PC-3 (cell line): ENCODE results near the gene FRAT2. TPM values are rescaled to one million over a fixed set of nuclear protein-coding genes. Genes with fewer than 3 reads are reported as not detected.

Source experiments
- ATAC-seq: fragments of 200-7000 bp; cut with Tn5 transposase; 2 replicates; pipeline ENCODE4 v1.9.1; 2020; ENCODE audit warnings: mild to moderate bottlenecking, moderate library complexity
- BruUV-seq: library from RNA; stranded (reverse); fragments of 400-500 nt; replicated peaks from 2 replicates; lab custom pipeline; 2021; lab: Mats Ljungman, UMichigan
- CTCF ChIA-PET: fragments of 300-600 bp; sonication (Branson Sonifier 250); formaldehyde crosslinking; loops from one replicate; lab custom pipeline; 2022; ENCODE audit warnings: antibody characterized with exemption; lab: Charles Lee
- POLR2A ChIA-PET: fragments of 300-600 bp; sonication (Branson Sonifier 250); formaldehyde crosslinking; loops from one replicate; lab custom pipeline; 2022; ENCODE audit warnings: antibody characterized with exemption; ENCODE audit not compliant: unreplicated experiment; lab: Charles Lee
- DNase-seq: peaks from one replicate; pipeline ENCODE4 v3.0.0-alpha.2; 2015
- H2AFZ ChIP-seq: fragments of 300-600 bp; sonication (generic); 2 replicates; pipeline ENCODE4 v1.6.0; 2016; ENCODE audit warnings: antibody characterized with exemption, low read length
- H3F3A ChIP-seq: fragments of 300-600 bp; sonication (generic); one replicate; pipeline ENCODE4 v1.6.0; 2017; ENCODE audit warnings: antibody characterized with exemption, low read length, control low read depth, mild to moderate bottlenecking; ENCODE audit not compliant: unreplicated experiment
- H3K27ac ChIP-seq: fragments of 300-600 bp; sonication (generic); 2 replicates; pipeline ENCODE4 v1.5.1; 2016; ENCODE audit warnings: mild to moderate bottlenecking, low read length
- H3K27me3 ChIP-seq: fragments of 300-600 bp; sonication (generic); 2 replicates; pipeline ENCODE4 v1.6.1; 2016; ENCODE audit warnings: low read length, mixed read lengths
- H3K36me3 ChIP-seq: fragments of 300-600 bp; sonication (generic); 2 replicates; pipeline ENCODE4 v1.6.1; 2016; ENCODE audit warnings: low read depth, mixed run types, low read length, mixed read lengths
- H3K4me1 ChIP-seq: fragments of 300-600 bp; sonication (generic); 2 replicates; pipeline ENCODE4 v1.5.1; 2016; ENCODE audit warnings: low read length; ENCODE audit not compliant: insufficient read depth
- H3K4me2 ChIP-seq: fragments of 300-600 bp; sonication (generic); 2 replicates; pipeline ENCODE4 v1.6.0; 2016; ENCODE audit warnings: low read length
- H3K4me3 ChIP-seq: fragments of 300-600 bp; sonication (generic); 2 replicates; pipeline ENCODE4 v1.5.1; 2016; ENCODE audit warnings: mild to moderate bottlenecking, low read length, mixed read lengths
- H3K79me2 ChIP-seq: fragments of 300-600 bp; sonication (generic); 2 replicates; pipeline ENCODE4 v1.6.1; 2017; ENCODE audit warnings: low read length, mixed read lengths
- H3K9ac ChIP-seq: fragments of 300-600 bp; sonication (generic); 2 replicates; pipeline ENCODE4 v1.6.0; 2016; ENCODE audit warnings: mild to moderate bottlenecking, low read length
- H3K9me2 ChIP-seq: fragments of 300-600 bp; sonication (generic); replicated peaks from 2 replicates; pipeline ENCODE4 v1.6.1; 2016; ENCODE audit warnings: mixed run types, low read length, mixed read lengths
- H3K9me3 ChIP-seq: fragments of 300-600 bp; sonication (generic); 2 replicates; pipeline ENCODE4 v1.6.1; 2016; ENCODE audit warnings: low read length, mixed read lengths
- H4K20me1 ChIP-seq: fragments of 300-600 bp; sonication (generic); 2 replicates; pipeline ENCODE4 v1.6.1; 2016; ENCODE audit warnings: low read length, mixed read lengths
- CTCF ChIP-seq: fragments of 300-600 bp; sonication (generic); conservative IDR thresholded peaks from 2 replicates; pipeline ENCODE4 v1.5.1; 2017; ENCODE audit warnings: antibody characterized with exemption, low read depth, mild to moderate bottlenecking, low read length
- EZH2 ChIP-seq: fragments of 300-600 bp; sonication (generic); IDR thresholded peaks from one replicate; pipeline ENCODE4 v1.6.1; 2017; ENCODE audit warnings: antibody characterized with exemption, mild to moderate bottlenecking, low read length; ENCODE audit not compliant: unreplicated experiment
- EZH2phosphoT487 ChIP-seq: fragments of 300-600 bp; sonication (generic); IDR thresholded peaks from 2 replicates; pipeline ENCODE4 v1.6.1; 2018; ENCODE audit warnings: mild to moderate bottlenecking, antibody characterized with exemption, low read length, borderline replicate concordance
- intact Hi-C: fragments of 100-400 bp; cut with micrococcal nuclease; formaldehyde crosslinking; loops from 2 replicates; pipeline ENCODE4 v1.9.0; 2023
- total RNA-seq: library from RNA; depleted of rRNA; stranded (reverse); fragments of >200 nt; gene quantifications from 2 replicates; pipeline ENCODE4 v1.2.3, GENCODE V29; 2014

FRAT2 gene
- total RNA-seq, 1 experiment from 2014 or later, result 19.2 TPM

GRCh38 chr10:97372233-97372875 lies 37.8 kb upstream of the FRAT2 start:
- no peaks in the 10 kb centered on the region for H3K79me2 ChIP-seq
- H4K20me1 ChIP-seq, result no peaks in the 10 kb centered on the region
- H3K4me1 ChIP-seq, result no peaks in the 10 kb centered on the region
- no peak overlapping the region for H3K27ac ChIP-seq
- ChIA-PET CTCF (no interaction called here), POLR2A (no interaction called here)
- no peak overlapping the region for H3K4me3 ChIP-seq
- H3K4me2 ChIP-seq, result no peak overlapping the region
- DNase-seq (no peak), ATAC-seq (no peak)
- TF ChIP-seq EZH2, result no peak
- no peak for TF ChIP-seq CTCF
- no peak for TF ChIP-seq EZH2phosphoT487
- H3F3A ChIP-seq, result no peaks in the 10 kb centered on the region
- no TSS peak for BruUV-seq
- H3K9ac ChIP-seq, result no peak overlapping the region
- H3K27me3 ChIP-seq, result no peaks in the 10 kb centered on the region
- H3K9me3 ChIP-seq, result no peaks in the 10 kb centered on the region
- H3K36me3 ChIP-seq, result no peaks in the 10 kb centered on the region; the same call in 1 of the 2 replicates
- no peaks in the 10 kb centered on the region for H3K9me2 ChIP-seq
- H2AFZ ChIP-seq, result no peak overlapping the region
- intact Hi-C loops, result no loop called here

GRCh38 chr10:97371696-97372095 lies 37.2 kb upstream of the FRAT2 start:
- intact Hi-C loops, result no loop called here
- ChIA-PET POLR2A (no interaction called here), CTCF (no interaction called here)
- H3K27me3 ChIP-seq, result no peaks in the 10 kb centered on the region
- no peak overlapping the region for H3K4me2 ChIP-seq
- H3K9me3 ChIP-seq, result no peaks in the 10 kb centered on the region
- BruUV-seq, result no TSS peak
- no peak overlapping the region for H3K27ac ChIP-seq
- DNase-seq, result no peak
- no peaks in the 10 kb centered on the region for H3K79me2 ChIP-seq
- no peaks in the 10 kb centered on the region for H3K9me2 ChIP-seq
- ATAC-seq, result no peak
- no peaks in the 10 kb centered on the region for H3K4me1 ChIP-seq
- H2AFZ ChIP-seq, result no peak overlapping the region
- H3K4me3 ChIP-seq, result no peak overlapping the region
- TF ChIP-seq CTCF, result no peak
- no peak for TF ChIP-seq EZH2phosphoT487
- no peak for TF ChIP-seq EZH2
- H3K9ac ChIP-seq, result no peak overlapping the region
- H4K20me1 ChIP-seq, result no peaks in the 10 kb centered on the region
- no peaks in the 10 kb centered on the region; the same call in 1 of the 2 replicates for H3K36me3 ChIP-seq
- no peaks in the 10 kb centered on the region for H3F3A ChIP-seq

- H3K4me3 ChIP-seq, result no peak overlapping the region
- H2AFZ ChIP-seq, result no peak overlapping the region
- H3K36me3 ChIP-seq, result no peaks in the 10 kb centered on the region; the same call in 1 of the 2 replicates
- H3K4me1 ChIP-seq, result no peaks in the 10 kb centered on the region
- H3F3A ChIP-seq, result no peaks in the 10 kb centered on the region
- BruUV-seq, result no TSS peak
- H3K4me2 ChIP-seq, result no peak overlapping the region
- no peak overlapping the region for H3K9ac ChIP-seq
- no peaks in the 10 kb centered on the region for H3K9me2 ChIP-seq
- ChIA-PET CTCF (no interaction called here), POLR2A (no interaction called here)
- intact Hi-C loops, result no loop called here
- H3K9me3 ChIP-seq, result no peaks in the 10 kb centered on the region
- H3K27me3 ChIP-seq, result no peaks in the 10 kb centered on the region
- no peak for ATAC-seq
- no peak for TF ChIP-seq EZH2
- TF ChIP-seq CTCF, result no peak
- TF ChIP-seq EZH2phosphoT487, result no peak
- no peaks in the 10 kb centered on the region for H3K79me2 ChIP-seq
- H4K20me1 ChIP-seq, result no peaks in the 10 kb centered on the region
- DNase-seq, result no peak
- H3K27ac ChIP-seq, result no peak overlapping the region
Measured at GRCh38 chr10:97367126-97367649, 32.7 kb upstream of the FRAT2 start.
